Choroid plexus epithelial cell (primary cell): ENCODE results near the gene DPH3.

Experiments
- DNase-seq: peaks from one replicate; pipeline ENCODE4 v3.0.0-alpha.2; 2010; ENCODE audit warnings: low read depth
- H3K4me3 ChIP-seq: 2 replicates; pipeline ENCODE4 v1.5.1; 2011; ENCODE audit warnings: low read depth, mild to moderate bottlenecking, control low read depth, low read length, moderate library complexity
- CTCF ChIP-seq: conservative IDR thresholded peaks from 2 replicates; pipeline ENCODE4 v1.5.1; 2011; ENCODE audit warnings: low read depth, mild to moderate bottlenecking, control low read depth, inconsistent platforms, low read length, moderate library complexity

Gene DPH3

GRCh38 chr3:16257309-16257708 is 7.4 kb downstream of the DPH3 start:
- H3K4me3 ChIP-seq = no peak overlapping the region
- DNase-seq = no peak
- no peak for TF ChIP-seq CTCF

- DNase-seq = no peak
- no peak for TF ChIP-seq CTCF
Observed at GRCh38 chr3:16255726-16256125, 9.0 kb downstream of the DPH3 start.

GRCh38 chr3:16255326-16255725 is 9.4 kb downstream of the DPH3 start:
- TF ChIP-seq CTCF = no peak
- H3K4me3 ChIP-seq = no peak overlapping the region
- DNase-seq = no peak

More at GRCh38 chr3:16255726-16256125, 9.0 kb downstream of the DPH3 start:
- H3K4me3 ChIP-seq = no peak overlapping the region

GRCh38 chr3:16254916-16255315 is 9.8 kb downstream of the DPH3 start:
- TF ChIP-seq CTCF = no peak
- no peak overlapping the region for H3K4me3 ChIP-seq
- DNase-seq = no peak

- DNase-seq = peak; percentile 57
- no peak for TF ChIP-seq CTCF
- H3K4me3 ChIP-seq = no peak overlapping the region
Observed at GRCh38 chr3:16253601-16254000, 11.1 kb downstream of the DPH3 start.

- H3K4me3 ChIP-seq = no peak overlapping the region
- no peak for TF ChIP-seq CTCF
Observed at GRCh38 chr3:16252988-16253387, 11.8 kb downstream of the DPH3 start.

GRCh38 chr3:16252243-16252978 is 12.3 kb downstream of the DPH3 start:
- TF ChIP-seq CTCF = no peak
- no peak for DNase-seq
- H3K4me3 ChIP-seq = no peak overlapping the region

More at GRCh38 chr3:16252988-16253387, 11.8 kb downstream of the DPH3 start:
- DNase-seq = no peak
